B cell (primary cell): ENCODE results near the gene CHCHD6.

Source experiments
- CTCF ChIP-seq: fragments of 200-600 bp; IDR thresholded peaks from one replicate; pipeline ENCODE4 v1.8.0; 2022; ENCODE audit warnings: antibody characterized with exemption, mild to moderate bottlenecking
- EZH2 ChIP-seq: IDR thresholded peaks from 2 replicates; pipeline ENCODE4 v1.6.1; 2012; ENCODE audit warnings: borderline replicate concordance, low read depth, mild to moderate bottlenecking, moderate library complexity, low read length; ENCODE audit not compliant: insufficient read depth, poor library complexity, severe bottlenecking

DNA sequence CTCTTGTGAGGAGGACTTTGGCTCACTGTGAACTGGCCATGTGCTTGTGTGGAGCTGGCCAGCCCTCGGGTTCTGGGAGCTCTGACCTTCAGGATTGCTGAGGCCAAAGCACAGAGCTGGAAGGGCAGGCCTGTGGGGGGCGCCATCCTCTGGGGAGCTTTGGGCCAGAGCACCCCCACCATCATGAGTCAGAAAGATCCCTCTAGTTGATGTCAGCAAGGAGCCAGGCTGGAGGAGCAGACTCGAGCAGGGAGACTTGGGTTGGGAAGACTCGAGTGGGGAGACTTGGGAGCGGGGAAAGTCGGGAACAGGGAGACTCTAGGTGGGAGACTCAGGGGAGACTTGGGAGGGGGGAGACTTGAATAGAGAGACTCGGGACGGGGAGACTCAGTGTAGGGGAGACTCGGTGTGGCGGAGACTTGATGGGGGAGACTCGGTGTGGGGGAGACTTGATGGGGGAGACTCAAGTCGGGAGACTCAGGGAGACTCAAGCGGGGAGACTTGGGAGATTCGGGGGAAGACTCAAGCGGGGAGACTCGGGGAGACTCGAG lies 241.2 kb downstream of the CHCHD6 start:
- TF ChIP-seq EZH2 = no peak
- no peak for TF ChIP-seq CTCF
